CD4-positive, alpha-beta T cell treated with Interleukin-6 for 4 hours (primary cell): ENCODE measurements around the gene BLOC1S1.

ENCODE experiments used
- DNase-seq: peaks from one replicate; pipeline ENCODE4 v3.0.0-alpha.2; 2020; ENCODE audit warnings: mixed read lengths

Gene BLOC1S1

GRCh38 chr12:55728939-55729818 lies 13.3 kb downstream of the BLOC1S1 start, which contains the start of gene CD63:
TSS of gene CD63 (minus strand) at chr12:55729009. CDS start at chr12:55728341, 668 bp downstream.
- peak; percentile 70 for DNase-seq

DNA sequence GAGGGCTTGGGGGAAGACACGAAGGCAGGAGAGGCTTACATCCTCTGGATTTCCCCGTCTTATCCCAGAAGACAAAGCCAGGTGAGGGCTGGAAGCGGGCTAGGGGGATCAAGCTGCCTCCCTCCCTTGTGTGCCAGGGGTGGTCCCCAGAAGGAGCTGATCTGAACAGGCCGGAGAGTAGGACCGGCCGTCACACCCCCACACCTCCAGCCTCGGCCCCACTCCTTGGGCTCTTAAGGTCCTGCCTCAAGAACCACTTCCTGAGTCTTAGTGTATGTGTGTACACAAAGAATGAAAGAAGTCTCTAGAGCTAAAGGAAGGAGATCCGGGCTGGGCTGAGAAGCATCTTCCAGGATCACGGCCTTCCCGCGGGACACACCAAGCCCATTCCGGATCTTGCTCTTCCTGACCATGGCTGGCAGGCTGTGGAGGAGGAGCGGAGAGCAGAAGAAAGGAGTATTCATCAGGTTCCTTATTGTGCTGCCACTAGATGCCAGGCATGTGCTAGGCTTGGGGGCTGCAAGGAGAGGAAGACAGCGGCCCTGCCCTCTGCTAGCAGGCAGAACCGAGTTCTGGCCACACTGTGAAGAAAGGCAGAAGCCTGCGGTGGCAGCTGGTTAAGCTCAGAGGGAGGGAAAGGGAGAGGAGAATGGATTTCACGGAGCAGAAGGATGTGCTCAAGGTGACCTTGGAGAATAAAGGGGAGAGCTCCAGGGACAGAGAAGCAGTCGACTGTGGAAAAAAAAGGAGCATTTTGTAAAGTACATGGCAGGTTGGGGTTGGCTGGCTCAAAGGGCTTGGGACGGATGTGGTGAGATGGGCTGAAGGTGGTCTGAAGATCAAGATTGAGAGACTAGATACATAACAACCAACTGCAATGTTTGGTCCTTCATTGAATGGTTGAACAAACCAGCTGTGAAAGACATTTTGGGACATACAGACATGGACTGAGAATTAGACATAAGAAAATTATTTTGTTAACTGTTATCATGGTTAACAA lies 14.3 kb downstream of the BLOC1S1 start:
- peak; percentile 48 for DNase-seq

- no peak for DNase-seq
These were observed 16.4 kb downstream of the BLOC1S1 start for GRCh38 chr12:55732288-55732687.

DNA sequence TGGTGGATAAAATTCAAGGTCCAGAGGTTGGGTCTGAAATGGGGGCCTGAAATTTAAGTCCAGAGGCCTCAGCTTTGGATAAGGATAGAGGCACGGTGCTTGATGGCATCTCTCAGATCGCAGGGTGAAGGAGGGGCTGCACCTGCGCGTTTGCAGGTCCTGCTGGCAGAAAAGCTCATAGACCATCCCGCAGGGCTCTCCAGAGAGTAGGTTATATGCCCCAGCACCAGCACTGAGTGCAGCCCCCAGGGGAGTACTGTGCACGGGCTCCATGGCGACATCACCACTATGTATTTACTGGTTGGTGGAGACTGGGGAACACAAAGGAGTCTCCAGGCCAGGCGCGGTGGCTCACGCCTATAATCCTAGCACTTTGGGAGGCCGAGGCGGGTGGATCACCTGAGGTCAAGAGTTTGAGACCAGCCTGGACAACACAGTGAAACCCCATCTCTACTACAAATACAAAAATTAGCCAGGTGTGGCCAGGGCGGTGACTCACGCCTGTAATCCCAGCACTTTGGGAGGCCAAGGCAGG lies 17.2 kb downstream of the BLOC1S1 start:
- no peak for DNase-seq

DNA sequence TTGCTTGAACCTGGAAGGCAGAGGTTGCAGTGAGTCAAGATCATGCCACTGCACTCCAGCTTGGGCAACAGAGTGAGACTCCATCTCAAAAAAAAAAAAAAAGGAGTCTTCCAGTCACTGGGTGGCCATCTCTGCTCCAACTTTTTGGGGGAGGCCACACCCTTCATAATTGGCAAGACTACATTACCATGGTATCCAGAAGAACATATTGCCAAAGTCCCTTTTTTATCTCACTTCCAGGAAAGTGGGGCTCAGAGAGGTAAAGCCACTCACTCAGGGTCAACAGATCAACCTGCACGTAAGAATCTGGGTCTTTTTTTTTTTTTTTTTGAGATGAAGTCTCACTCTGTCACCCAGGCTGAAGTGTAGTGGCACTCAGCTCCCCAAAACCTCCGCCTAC lies 18.0 kb downstream of the BLOC1S1 start:
- no peak for DNase-seq

DNA sequence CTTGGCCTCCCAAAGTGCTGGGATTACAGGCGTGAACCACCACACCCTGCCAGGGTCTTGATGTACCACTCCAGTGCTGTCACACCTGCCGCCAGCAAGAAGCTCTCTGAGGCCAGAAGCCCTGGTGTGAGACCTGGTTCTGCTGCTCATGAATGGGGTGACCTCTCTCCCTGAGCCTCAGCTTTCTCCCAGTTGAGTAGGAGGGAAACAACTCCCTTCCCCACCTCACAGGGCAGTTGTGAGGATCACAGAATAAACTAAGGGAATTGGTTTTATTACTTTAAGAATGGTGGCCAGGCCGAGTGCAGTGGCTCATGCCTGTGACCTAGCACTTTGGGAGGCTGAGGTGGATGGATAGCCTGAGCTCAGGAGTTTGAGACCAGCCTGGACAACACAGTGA lies 18.7 kb downstream of the BLOC1S1 start:
- no peak for DNase-seq

GRCh38 chr12:55736076-55736475 lies 20.2 kb downstream of the BLOC1S1 start:
- no peak for DNase-seq

- DNase-seq = peak; percentile 77
These were observed 21.1 kb downstream of the BLOC1S1 start for GRCh38 chr12:55736780-55737580.

GRCh38 chr12:55737581-55738122 lies 21.8 kb downstream of the BLOC1S1 start:
- DNase-seq = no peak

GRCh38 chr12:55738123-55739024 lies 22.5 kb downstream of the BLOC1S1 start:
- DNase-seq = peak; percentile 90

DNA sequence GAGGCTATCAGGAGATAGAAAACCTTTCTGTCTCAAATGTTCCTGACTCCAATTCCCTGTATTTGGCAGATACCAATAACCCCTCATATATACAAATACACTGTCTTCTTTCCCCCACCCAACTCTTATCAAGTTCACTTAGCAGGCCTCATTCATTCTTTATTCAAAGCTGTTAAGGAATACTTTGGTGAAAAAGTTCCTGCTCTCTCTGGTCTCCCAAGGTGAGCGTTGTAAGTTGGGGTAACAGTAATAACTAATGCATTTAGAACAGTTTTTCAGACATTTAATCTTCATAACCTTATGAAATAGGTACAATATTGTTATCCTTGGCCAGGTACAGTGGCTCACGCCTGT lies 23.2 kb downstream of the BLOC1S1 start:
- DNase-seq = no peak

GRCh38 chr12:55741931-55742680 lies 26.3 kb downstream of the BLOC1S1 start:
- no peak for DNase-seq

DNA sequence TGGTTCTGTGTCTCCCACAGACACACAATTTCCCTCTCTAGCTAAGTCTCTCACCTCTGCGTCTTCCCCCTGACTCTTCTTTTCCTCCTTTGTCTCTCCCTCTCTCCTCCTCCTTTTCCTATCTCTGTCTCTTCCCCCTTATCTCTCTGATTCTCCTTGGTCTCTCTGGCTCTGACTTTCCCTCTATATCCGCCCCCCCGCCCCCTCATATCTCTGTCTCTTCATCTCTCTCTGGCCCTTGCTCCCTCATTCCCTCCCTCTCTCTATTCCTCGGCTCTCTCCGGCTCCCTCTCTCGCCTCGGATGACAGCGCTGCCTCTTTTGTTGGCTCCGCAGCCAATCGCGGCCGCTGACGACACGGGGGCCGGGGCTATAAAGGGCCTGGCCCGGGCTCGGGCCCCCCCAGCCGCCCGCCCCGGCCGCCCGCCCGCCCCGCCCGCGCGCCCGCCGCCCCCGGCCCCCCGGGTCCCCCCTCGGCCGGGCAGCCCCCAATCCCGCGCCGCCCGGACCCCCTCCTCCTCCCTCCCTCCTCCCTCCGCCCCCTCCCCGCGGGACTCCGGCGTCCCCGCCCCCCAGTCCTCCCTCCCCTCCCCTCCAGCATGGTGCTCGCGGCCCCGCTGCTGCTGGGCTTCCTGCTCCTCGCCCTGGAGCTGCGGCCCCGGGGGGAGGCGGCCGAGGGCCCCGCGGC lies 27.0 kb downstream of the BLOC1S1 start, which contains the start of gene GDF11:
Gene GDF11 (plus strand): TSS at position 404 of the 687 bp plus-strand sequence. CDS start 195 bp downstream, at position 599.
- DNase-seq = peak; percentile 84

GRCh38 chr12:55743406-55744339 lies 27.8 kb downstream of the BLOC1S1 start:
- peak; percentile 60 for DNase-seq

DNA sequence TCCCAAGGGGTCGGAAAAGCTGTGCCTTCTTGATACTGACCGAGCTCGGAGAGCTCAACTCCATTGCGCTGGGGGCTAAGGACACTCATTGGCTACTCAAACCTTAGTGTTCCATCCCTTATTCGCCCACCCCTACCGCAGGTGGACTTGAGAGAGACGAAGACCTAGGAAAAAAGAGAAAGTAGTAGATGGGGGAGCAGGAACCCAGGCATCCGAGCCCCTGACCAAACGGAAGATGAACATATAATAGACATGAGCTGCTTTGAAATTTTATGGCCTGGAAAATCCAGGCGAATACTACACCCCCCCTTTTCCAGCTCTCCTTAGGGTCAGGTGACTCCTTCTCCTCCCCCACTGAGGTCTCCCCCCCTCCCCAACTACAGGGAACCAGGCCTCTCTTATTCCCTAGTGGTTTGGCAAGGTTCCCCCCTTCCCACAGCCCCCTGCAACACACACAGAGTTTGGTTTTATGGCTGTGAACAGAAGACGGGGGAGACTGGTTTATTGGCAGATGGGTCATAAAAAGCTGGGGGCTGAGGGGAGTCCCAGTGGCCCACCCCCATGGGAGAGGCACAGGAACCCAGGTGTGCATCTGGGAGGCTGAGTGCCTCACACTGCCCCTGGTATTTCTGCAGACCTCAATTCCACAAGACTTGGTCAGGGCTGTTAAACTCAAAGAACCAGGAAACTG lies 28.6 kb downstream of the BLOC1S1 start:
- DNase-seq = no peak

DNA sequence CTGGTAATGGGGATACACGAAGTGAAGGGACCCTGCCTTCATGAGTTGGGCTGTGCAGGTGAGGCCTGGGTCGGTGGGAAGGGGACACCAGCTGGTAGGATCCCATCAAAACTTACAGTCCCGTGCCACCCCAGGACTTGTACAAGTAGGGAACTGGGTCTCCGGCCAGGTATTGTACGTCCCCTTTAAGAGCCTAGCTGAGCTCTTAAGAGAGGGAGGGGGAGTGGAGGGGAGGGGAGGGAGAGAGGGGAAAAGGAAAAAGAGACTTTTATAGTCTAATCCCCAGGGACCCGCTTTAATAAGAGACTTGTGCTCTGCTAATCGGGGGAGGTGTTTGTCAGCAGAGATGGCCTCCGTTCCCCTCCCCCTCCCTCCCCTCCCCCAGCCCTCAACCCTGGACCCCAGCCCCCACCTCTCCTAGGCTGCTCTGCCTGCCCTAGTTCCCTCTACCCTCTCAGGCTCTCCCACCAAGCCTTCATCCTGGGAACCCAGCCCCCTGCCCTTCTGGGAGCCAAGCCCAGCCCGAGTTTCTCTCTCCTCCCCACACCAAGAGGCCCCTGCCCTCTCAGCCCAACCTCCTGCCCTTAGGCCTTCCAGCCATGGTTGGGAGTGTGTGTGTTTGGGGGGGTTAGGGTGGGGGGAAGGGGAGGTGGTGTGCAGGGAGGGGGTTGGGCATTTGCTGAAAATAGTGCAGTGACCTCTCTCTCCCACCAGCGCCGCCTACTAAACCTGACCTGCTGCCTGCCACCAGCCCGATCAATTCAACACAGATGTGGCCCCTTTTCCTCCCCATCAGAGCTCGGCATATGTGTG lies 29.7 kb downstream of the BLOC1S1 start:
- DNase-seq = no peak
